Activated naive CD4-positive, alpha-beta T cell treated with anti-CD3 and anti-CD28 coated beads, Interleukin-2, amount 50 U/mL, for 16 hours (primary cell): ENCODE data around the gene OR3A2.
"Not testable (repeated sequence)": the region's sequence is repeated elsewhere in the genome, so short reads cannot be mapped to it uniquely, and the experiment has no call there.

Experiments used
- DNase-seq: peaks from one replicate; pipeline ENCODE4 v3.0.0-alpha.2; 2020

The OR3A2 gene

GRCh38 chr17:3385869-3386816, at the start of gene OR3A2:
TSS of gene OR3A2 (minus strand) at chr17:3386308.
- DNase-seq = peak; percentile 53

- no peak for DNase-seq
Observed at GRCh38 chr17:3433741-3434140, 47.6 kb upstream of the OR3A2 start, which contains the start of gene OR1E2. TSS of gene OR1E2 (minus strand) at chr17:3433841. CDS start at chr17:3433841, 0 bp downstream.

GRCh38 chr17:3433215-3433614, 47.1 kb upstream of the OR3A2 start:
- peak; percentile 15 for DNase-seq

- no peak for DNase-seq
Observed at GRCh38 chr17:3418222-3418621, 32.1 kb upstream of the OR3A2 start.

- DNase-seq = no peak
Observed at GRCh38 chr17:3415610-3416009, 29.5 kb upstream of the OR3A2 start.

GRCh38 chr17:3412216-3412615, 26.1 kb upstream of the OR3A2 start:
- DNase-seq = not testable (repeated sequence)

GRCh38 chr17:3411070-3411469, 25.0 kb upstream of the OR3A2 start, which contains the start of gene OR3A3:
TSS of gene OR3A3 (plus strand) at chr17:3411370.
- no peak for DNase-seq

GRCh38 chr17:3403856-3404255, 17.7 kb upstream of the OR3A2 start:
- not testable (repeated sequence) for DNase-seq

GRCh38 chr17:3401786-3402185, 15.7 kb upstream of the OR3A2 start:
- DNase-seq = no peak

GRCh38 chr17:3400055-3400454, 13.9 kb upstream of the OR3A2 start:
- DNase-seq = no peak

GRCh38 chr17:3398310-3398709, 12.2 kb upstream of the OR3A2 start, which contains the start of gene OR1E1:
TSS of gene OR1E1 (minus strand) at chr17:3398410. CDS start at chr17:3398410, 0 bp downstream.
- DNase-seq = no peak

- DNase-seq = not testable (repeated sequence)
Observed at GRCh38 chr17:3397801-3398200, 11.7 kb upstream of the OR3A2 start.

GRCh38 chr17:3389791-3390190, 3.7 kb upstream of the OR3A2 start:
- no peak for DNase-seq

- DNase-seq = no peak
Observed at GRCh38 chr17:3381957-3382356, 4.2 kb downstream of the OR3A2 start.

- no peak for DNase-seq
Observed at GRCh38 chr17:3378321-3378720, 7.8 kb downstream of the OR3A2 start.

GRCh38 chr17:3371167-3371566, 14.9 kb downstream of the OR3A2 start:
- DNase-seq = not testable (repeated sequence)

GRCh38 chr17:3342782-3343181, 43.3 kb downstream of the OR3A2 start:
- DNase-seq = not testable (repeated sequence)

- no peak for DNase-seq
Observed at GRCh38 chr17:3335876-3336275, 50.2 kb downstream of the OR3A2 start.

- no peak for DNase-seq
Observed at GRCh38 chr17:3318336-3318735, 67.8 kb downstream of the OR3A2 start.

- DNase-seq = no peak
Observed at GRCh38 chr17:3316836-3317235, 69.3 kb downstream of the OR3A2 start.

GRCh38 chr17:3308603-3309002, 77.5 kb downstream of the OR3A2 start:
- no peak for DNase-seq

GRCh38 chr17:3298260-3298659, 87.8 kb downstream of the OR3A2 start, which contains the start of gene OR3A1:
TSS of gene OR3A1 (minus strand) at chr17:3298360. CDS start at chr17:3292582, 5,778 bp downstream.
- DNase-seq = no peak

- no peak for DNase-seq
Observed at GRCh38 chr17:3295632-3296031, 90.5 kb downstream of the OR3A2 start.

GRCh38 chr17:3293548-3293947, 92.6 kb downstream of the OR3A2 start:
- not testable (repeated sequence) for DNase-seq
